GM12874 (cell line): Measurements from ENCODE around the gene LRRC1.

ENCODE experiments used
- TF ChIP-seq, protein P1 (sequence below): IDR thresholded peaks from 2 replicates; pipeline ENCODE4 v1.5.1; 2011; ENCODE audit warnings: low read depth, mild to moderate bottlenecking, control low read depth, low read length, moderate library complexity; ENCODE audit not compliant: insufficient read depth

LRRC1 gene

DNA sequence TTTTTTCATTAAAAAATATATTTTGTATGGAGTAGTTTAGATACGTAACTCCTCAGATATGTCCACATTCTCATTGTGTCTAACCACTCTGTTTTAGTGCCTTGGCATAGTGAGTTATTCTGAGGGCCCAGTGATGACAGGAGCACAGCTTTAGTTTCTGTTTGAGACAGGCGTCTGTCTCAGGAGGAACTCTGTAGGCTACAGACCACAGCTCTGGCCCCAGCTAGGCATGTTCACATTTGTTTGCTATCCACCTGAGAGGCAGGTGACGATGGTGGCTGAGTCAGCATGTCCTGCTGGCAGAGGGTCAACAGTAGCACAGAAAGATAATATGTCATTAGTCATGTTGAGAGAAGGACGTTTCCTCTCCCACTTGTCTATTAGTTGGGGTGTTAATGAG is 16.3 kb downstream of the LRRC1 start:
- TF ChIP-seq, protein P1, sequence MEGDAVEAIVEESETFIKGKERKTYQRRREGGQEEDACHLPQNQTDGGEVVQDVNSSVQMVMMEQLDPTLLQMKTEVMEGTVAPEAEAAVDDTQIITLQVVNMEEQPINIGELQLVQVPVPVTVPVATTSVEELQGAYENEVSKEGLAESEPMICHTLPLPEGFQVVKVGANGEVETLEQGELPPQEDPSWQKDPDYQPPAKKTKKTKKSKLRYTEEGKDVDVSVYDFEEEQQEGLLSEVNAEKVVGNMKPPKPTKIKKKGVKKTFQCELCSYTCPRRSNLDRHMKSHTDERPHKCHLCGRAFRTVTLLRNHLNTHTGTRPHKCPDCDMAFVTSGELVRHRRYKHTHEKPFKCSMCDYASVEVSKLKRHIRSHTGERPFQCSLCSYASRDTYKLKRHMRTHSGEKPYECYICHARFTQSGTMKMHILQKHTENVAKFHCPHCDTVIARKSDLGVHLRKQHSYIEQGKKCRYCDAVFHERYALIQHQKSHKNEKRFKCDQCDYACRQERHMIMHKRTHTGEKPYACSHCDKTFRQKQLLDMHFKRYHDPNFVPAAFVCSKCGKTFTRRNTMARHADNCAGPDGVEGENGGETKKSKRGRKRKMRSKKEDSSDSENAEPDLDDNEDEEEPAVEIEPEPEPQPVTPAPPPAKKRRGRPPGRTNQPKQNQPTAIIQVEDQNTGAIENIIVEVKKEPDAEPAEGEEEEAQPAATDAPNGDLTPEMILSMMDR = no peak

DNA sequence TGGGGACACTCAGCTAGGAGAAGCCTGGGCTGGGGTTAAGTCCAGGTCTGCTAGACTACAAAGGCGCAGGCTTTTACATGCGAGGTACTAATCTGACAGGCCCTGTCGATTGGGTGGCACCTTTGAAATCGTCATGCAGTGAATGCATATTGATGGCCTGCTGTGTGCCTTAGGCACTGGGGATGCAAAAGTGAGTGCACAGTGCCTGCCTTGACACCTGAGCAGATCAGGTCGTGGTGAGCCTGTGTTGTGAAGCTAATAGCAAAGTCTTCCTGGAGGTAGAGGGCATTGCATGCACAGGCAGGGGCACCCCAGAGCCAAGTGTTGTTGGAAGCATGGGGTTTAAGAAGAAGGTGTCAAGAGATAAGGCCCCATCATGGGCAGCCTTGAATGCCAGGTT is 16.9 kb downstream of the LRRC1 start:
- TF ChIP-seq, protein P1 = no peak

DNA sequence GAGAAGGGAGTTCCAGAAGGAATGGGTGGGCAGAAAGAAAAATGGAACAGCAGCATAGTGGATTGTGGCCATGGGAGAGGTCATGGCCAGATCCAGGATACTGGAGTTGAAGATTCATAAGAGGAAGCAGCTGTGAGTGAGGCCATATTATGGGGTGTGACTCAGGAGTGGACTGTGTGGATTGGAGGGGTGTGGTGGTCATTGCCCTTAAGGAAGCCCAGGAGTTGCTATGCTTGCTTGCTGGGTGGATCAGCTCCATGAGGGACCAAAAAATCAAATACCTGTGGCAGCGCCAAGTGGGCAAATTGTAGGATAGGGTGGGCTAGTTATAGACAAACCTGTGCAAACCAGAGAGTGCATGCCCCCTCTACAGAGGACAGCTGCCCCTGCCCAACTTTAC is 18.3 kb downstream of the LRRC1 start:
- TF ChIP-seq, protein P1 = no peak

DNA sequence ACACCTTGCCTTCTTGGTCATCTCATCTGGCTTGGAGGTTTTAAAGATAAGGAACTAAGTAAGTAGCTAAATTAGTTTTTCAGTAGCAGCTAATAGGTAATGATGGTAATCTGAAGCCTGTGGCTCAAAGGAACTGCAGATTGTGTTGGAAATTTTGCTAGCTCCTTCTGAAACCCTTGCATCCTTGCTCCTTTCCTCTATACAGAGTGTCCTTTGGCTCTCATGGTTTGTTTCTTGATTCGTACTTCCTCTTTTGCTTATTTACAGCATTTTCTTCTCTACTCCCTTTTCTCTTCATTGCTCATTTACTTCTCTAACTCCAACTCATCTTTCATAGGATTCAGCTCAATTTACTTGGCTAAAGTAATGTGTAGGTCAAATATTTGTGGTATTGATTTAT is 19.0 kb downstream of the LRRC1 start:
- TF ChIP-seq, protein P1 = no peak

DNA sequence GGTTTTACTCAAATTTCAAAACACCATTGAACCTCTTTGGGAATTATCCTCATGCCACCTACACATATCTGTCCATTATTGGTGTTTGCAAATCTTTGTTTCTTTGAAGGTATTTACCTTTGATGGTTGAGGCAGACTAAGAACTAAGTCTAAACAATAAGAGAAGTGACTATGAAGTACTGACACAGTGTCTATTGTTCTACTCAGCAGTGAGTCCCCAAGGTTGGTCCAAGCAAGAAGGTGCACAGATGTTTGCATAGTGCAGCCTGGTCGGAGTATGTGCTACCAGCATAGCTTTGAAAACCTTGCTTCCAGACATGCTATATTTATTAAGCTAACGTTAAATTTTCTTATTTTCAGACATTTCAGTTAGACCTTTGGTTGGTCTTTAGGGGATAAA is 19.5 kb downstream of the LRRC1 start:
- TF ChIP-seq, protein P1 = no peak

DNA sequence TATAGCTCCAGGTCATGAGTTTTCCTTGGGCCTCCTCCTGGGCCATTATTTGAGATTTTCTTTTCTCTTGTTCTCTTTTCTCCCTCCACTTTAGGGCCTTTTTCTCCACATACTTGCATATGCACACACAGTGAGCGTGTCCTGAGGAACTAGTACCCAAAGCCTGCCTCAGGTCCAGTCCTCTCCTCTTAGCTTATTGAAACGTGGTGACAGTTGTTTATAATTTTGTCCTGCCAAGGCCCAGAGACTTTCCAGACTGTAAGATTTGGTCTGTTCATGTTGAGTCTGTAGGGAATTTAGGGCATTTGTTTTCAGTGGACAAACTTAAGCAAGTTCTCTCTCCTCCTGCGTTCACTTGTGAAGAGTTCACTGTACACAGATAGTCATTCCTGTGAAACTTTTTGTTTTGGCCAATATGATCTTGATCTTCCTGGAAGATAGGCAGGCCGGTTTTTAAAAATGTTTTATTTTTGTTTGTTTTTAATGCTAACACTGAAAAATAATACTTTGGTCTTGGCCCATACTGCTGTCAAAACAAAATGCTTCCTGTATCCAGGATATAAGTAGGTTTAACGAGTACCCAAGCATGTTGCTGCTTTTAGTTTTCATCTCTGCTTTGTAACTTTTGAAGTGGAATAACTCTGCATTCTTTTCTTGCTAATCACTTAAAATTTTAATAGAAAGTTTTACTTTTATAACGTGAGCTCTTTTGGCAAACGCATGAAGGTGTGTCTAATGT is 20.7 kb downstream of the LRRC1 start:
- TF ChIP-seq, protein P1 = no peak

DNA sequence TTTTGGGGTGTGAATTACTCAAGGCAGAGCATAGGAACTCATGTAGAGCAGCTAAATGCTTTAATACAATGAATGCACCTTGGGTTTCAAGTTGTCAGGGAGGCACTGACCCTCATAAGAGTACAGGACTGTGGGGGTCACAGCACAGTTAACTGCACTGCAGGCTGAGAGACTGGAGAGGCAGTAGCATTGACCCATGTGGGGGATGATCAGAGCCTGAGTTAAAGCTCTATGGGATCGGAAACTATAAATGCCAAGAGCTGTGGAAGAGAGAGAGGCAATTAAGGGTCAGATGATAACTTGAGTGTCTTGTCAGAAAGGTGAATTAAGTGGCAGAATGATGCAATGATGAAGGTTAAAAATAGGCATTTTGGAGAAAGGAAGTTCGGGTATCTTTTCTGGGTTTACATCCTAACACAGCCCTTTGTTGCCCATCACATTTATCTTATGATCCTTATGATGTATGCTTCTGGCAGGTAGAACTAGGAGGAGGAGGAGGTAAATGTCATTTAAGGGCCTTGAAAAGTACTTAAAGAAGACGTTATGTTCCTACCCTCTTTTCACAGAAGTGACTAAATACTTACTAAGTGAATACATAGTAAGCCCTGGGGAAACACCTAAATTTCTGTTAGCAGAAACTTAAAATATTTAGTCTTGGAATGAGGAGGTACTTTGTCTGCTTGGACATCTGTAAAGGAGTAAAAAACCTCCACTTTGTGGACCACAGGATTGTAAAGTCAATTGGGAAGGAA is 24.2 kb downstream of the LRRC1 start:
- TF ChIP-seq, protein P1 = no peak
